K562 (cell line): Measurements from ENCODE around the gene RGS14. TPM values are rescaled to one million over a fixed set of nuclear protein-coding genes. Genes with fewer than 3 reads are reported as not detected.

Source experiments
- CTCFL ChIP-seq: IDR thresholded peaks from 2 replicates; pipeline ENCODE4 v1.6.1; 2011; ENCODE audit warnings: borderline replicate concordance, low read depth, mild to moderate bottlenecking, moderate library complexity, low read length; ENCODE audit not compliant: insufficient read depth, poor library complexity, severe bottlenecking
- DEAF1 ChIP-seq: fragments of 450-650 bp; formaldehyde crosslinking; IDR thresholded peaks from 2 replicates; pipeline ENCODE4 v1.4.0; 2020; ENCODE audit warnings: mild to moderate bottlenecking, moderate library complexity
- E2F8 ChIP-seq: fragments of 450-650 bp; IDR thresholded peaks from 2 replicates; pipeline ENCODE4 v1.7.1; 2018; ENCODE audit warnings: mild to moderate bottlenecking, low read depth; ENCODE audit not compliant: partially characterized antibody
- EP400 ChIP-seq: fragments of 450-650 bp; IDR thresholded peaks from 2 replicates; pipeline ENCODE4 v1.6.1; 2017; ENCODE audit warnings: antibody characterized with exemption, mild to moderate bottlenecking, moderate library complexity
- ESRRA ChIP-seq: fragments of 450-650 bp; IDR thresholded peaks from 2 replicates; pipeline ENCODE4 v1.6.1; 2014; ENCODE audit warnings: low read depth, mild to moderate bottlenecking, moderate library complexity, borderline replicate concordance
- GABPA ChIP-seq: fragments of 200-800 bp; sonication (Bioruptor generic); conservative IDR thresholded peaks from 2 replicates; pipeline ENCODE4 v1.6.1; 2016; ENCODE audit warnings: low read depth, missing genetic modification characterization, missing compliant biosample characterization
- GATAD2B ChIP-seq: fragments of 450-650 bp; IDR thresholded peaks from 2 replicates; pipeline ENCODE4 v1.6.1; 2017; ENCODE audit warnings: mild to moderate bottlenecking, borderline replicate concordance
- HDAC1 ChIP-seq, 2 experiments: fragments of 450-650 bp; IDR thresholded peaks; 2 replicates each; pipeline ENCODE4 v1.6.1; 2016 to 2017; ENCODE audit warnings: inconsistent platforms in 1 of 2, mild to moderate bottlenecking in 1 of 2, moderate library complexity in 1 of 2
- JUND ChIP-seq, 2 experiments: IDR thresholded peaks; 2 replicates in 1 of 2; 3 replicates in 1 of 2; pipeline ENCODE4 v1.6.1; 2011; ENCODE audit warnings: borderline replicate concordance in 2 of 2, low read depth in 2 of 2, low read length in 2 of 2, improper control_type of control experiment in 1 of 2, missing biosample characterization in 1 of 2, missing genetic modification characterization in 1 of 2, missing genetic modification reagents in 1 of 2
- MTA3 ChIP-seq: fragments of 450-650 bp; formaldehyde crosslinking; IDR thresholded peaks from 2 replicates; pipeline ENCODE4 v1.6.1; 2017; ENCODE audit warnings: mild to moderate bottlenecking, borderline replicate concordance
- NCOA2 ChIP-seq, 2 experiments: fragments of 450-650 bp; IDR thresholded peaks; 2 replicates each; pipeline ENCODE4 v1.6.1; 2018; ENCODE audit warnings: mild to moderate bottlenecking in 2 of 2, moderate library complexity in 1 of 2; ENCODE audit not compliant: partially characterized antibody in 2 of 2
- PREB ChIP-seq: sonication (generic); formaldehyde crosslinking; IDR thresholded peaks from 2 replicates; pipeline ENCODE4 v1.8.1; 2023; ENCODE audit warnings: mild to moderate bottlenecking, missing genetic modification reagents
- SMAD1 ChIP-seq: fragments of 150-350 bp; IDR thresholded peaks from 2 replicates; pipeline ENCODE4 v1.6.1; 2014; ENCODE audit warnings: low read length, low read depth; ENCODE audit not compliant: partially characterized antibody
- SRF ChIP-seq, 2 experiments: fragments of 250-450, 450-650 bp in 1 of 2; sonication (Bioruptor Pico) in 1 of 2; sonication (generic) in 1 of 2; formaldehyde crosslinking; IDR thresholded peaks; 2 replicates each; pipeline versions ENCODE4 v1.5.0 to v1.5.1; 2020 to 2022; ENCODE audit warnings: mild to moderate bottlenecking in 1 of 2, missing genetic modification reagents in 1 of 2
- USF1 ChIP-seq: sonication (generic); formaldehyde crosslinking; IDR thresholded peaks from 2 replicates; pipeline ENCODE4 v1.9.0; 2022; ENCODE audit warnings: mild to moderate bottlenecking, missing genetic modification reagents
- ZNF57 ChIP-seq: fragments of 450-650 bp; formaldehyde crosslinking; IDR thresholded peaks from 2 replicates; pipeline ENCODE4 v1.4.0; 2020; ENCODE audit warnings: mild to moderate bottlenecking, moderate library complexity
- polyA plus RNA-seq, 8 experiments: library from polyadenylated mRNA; depleted of rRNA in 4 of 8; stranded (reverse) in 5 of 8; unstranded in 3 of 8; fragments of >200 nt; fragmentation: Nextera tagmentation in 2 of 8; fragmentation: Illumina TruSeq in 1 of 8; extraction: Ambion mirVana in 2 of 8; extraction: Trizol in 1 of 8; gene quantifications; 2 replicates each; pipeline versions ENCODE4 v1.2.1 to v1.2.3, GENCODE V29; 2011 to 2014; ENCODE audit warnings: inconsistent platforms in 1 of 8, missing spikeins in 1 of 8
- total RNA-seq, 7 experiments: library from RNA; depleted of rRNA in 6 of 7; stranded (reverse); fragments of >200 nt in 6 of 7; fragmentation: Illumina TruSeq in 2 of 7; extraction: Trizol in 2 of 7; gene quantifications; 2 replicates each; pipeline versions ENCODE4 v1.2.1 to v1.2.3, GENCODE V29; 2011 to 2021; ENCODE audit warnings: low replicate concordance in 1 of 7

Gene RGS14
- total and polyA plus RNA-seq, 9 of the 15 experiments (the other 6 are each of a cell fraction or from before 2014, with no cell fraction given), result 0.28 to 75.9 (median 34.5) TPM

GRCh38 chr5:177403792-177404640 lies 46.3 kb downstream of the RGS14 start (continued):
- TF ChIP-seq SMAD1 (peak; percentile 97), ESRRA (peak; percentile 12; the same call in 1 of the 2 replicates), ZNF57 (CRISPR knock-in tag) (no peak), CTCFL (peak; percentile 95), E2F8 (no peak), EP400 (peak; percentile 93), DEAF1 (CRISPR knock-in tag) (peak; percentile 88), GABPA (tag) (peak; percentile 56), NCOA2 (IDR thresholded peaks at IDR 0.05; ENCODE audit: partially characterized antibody in 2 of 2) (peak in 1 of 2 experiments; percentile 80), MTA3 (0 out of 2 replicates have a peak, but pooled peaks have one; percentile 47), HDAC1 (IDR thresholded peaks at IDR 0.05) (peak in 1 of 2 experiments; percentile 83; a peak in 2 of 4 replicates), SRF (CRISPR knock-in tag; IDR thresholded peaks at IDR 0.05) (peak in 1 of 2 experiments; percentile 37; a peak in 2 of 4 replicates), USF1 (peak; percentile 70), JUND (IDR thresholded peaks at IDR 0.05; ENCODE audit: borderline replicate concordance, low read depth, low read length) (peak; percentile 46), JUND (tag; IDR thresholded peaks at IDR 0.05; ENCODE audit: borderline replicate concordance, low read depth, low read length) (peak; percentile 62; the same call in 1 of the 3 replicates), PREB (0 out of 2 replicates have a peak, but pooled peaks have one; percentile 78), GATAD2B (peak; percentile 87; the same call in 1 of the 2 replicates)
